A549 (cell line): Measurements from ENCODE around the gene RPS4Y2.

ENCODE experiments used
- EHF ChIP-seq: fragments of 250-450 bp; sonication (Bioruptor Pico); IDR thresholded peaks from 2 replicates; pipeline ENCODE4 v1.5.0; 2020; ENCODE audit warnings: mild to moderate bottlenecking
- EP300 ChIP-seq, 2 experiments: fragments of >200 bp; sonication (Bioruptor Twin); formaldehyde crosslinking; IDR thresholded peaks; 2 replicates in 1 of 2; 3 replicates in 1 of 2; pipeline ENCODE4 v1.6.1; 2016 to 2017
- ESRRA ChIP-seq: fragments of 150-350 bp; IDR thresholded peaks from 2 replicates; pipeline ENCODE4 v1.6.1; 2014; ENCODE audit warnings: mild to moderate bottlenecking, low read length, borderline replicate concordance
- HDAC2 ChIP-seq: fragments of 200-600 bp; sonication (generic); IDR thresholded peaks from 2 replicates; pipeline ENCODE4 v1.6.1; 2016
- KDM1A ChIP-seq: fragments of 200-600 bp; sonication (generic); IDR thresholded peaks from 2 replicates; pipeline ENCODE4 v1.6.1; 2016; ENCODE audit warnings: low read depth, mild to moderate bottlenecking
- PBX3 ChIP-seq: IDR thresholded peaks from 2 replicates; pipeline ENCODE4 v1.6.1; 2012
- POLR2A ChIP-seq: IDR thresholded peaks from 2 replicates; pipeline ENCODE4 v1.6.1; 2012; ENCODE audit warnings: mild to moderate bottlenecking, low read length
- RAD21 ChIP-seq, 2 experiments: fragments of >200 bp in 1 of 2; sonication (Bioruptor Twin) in 1 of 2; formaldehyde crosslinking in 1 of 2; IDR thresholded peaks in 1 of 2; conservative IDR thresholded peaks in 1 of 2; 2 replicates in 1 of 2; 3 replicates in 1 of 2; pipeline ENCODE4 v1.6.1; 2012 to 2018; ENCODE audit warnings: inconsistent platforms in 1 of 2
- ZFP36 ChIP-seq: fragments of 450-650 bp; IDR thresholded peaks from 2 replicates; pipeline ENCODE4 v1.6.1; 2014; ENCODE audit warnings: borderline replicate concordance; ENCODE audit not compliant: partially characterized antibody
- TF ChIP-seq, protein P1 (sequence below): fragments of >200 bp; sonication (Bioruptor Twin); formaldehyde crosslinking; IDR thresholded peaks from 3 replicates; pipeline ENCODE4 v1.5.1; 2016
- TF ChIP-seq, protein P2 (sequence below): fragments of 150-350 bp; IDR thresholded peaks from 2 replicates; pipeline ENCODE4 v1.6.1; 2014; ENCODE audit warnings: low read depth, mild to moderate bottlenecking, low read length
- TF ChIP-seq, protein P3 (sequence below): fragments of 250-450 bp; sonication (Bioruptor Pico); IDR thresholded peaks from 2 replicates; pipeline ENCODE4 v1.5.0; 2021; ENCODE audit warnings: mild to moderate bottlenecking, moderate library complexity, borderline replicate concordance
- TF ChIP-seq, protein P4 (sequence below): IDR thresholded peaks from 2 replicates; pipeline ENCODE4 v1.6.1; 2012; ENCODE audit warnings: low read depth, borderline replicate concordance

- no peak for TF ChIP-seq EP300 (IDR thresholded peaks at IDR 0.05)
- TF ChIP-seq, protein P1, sequence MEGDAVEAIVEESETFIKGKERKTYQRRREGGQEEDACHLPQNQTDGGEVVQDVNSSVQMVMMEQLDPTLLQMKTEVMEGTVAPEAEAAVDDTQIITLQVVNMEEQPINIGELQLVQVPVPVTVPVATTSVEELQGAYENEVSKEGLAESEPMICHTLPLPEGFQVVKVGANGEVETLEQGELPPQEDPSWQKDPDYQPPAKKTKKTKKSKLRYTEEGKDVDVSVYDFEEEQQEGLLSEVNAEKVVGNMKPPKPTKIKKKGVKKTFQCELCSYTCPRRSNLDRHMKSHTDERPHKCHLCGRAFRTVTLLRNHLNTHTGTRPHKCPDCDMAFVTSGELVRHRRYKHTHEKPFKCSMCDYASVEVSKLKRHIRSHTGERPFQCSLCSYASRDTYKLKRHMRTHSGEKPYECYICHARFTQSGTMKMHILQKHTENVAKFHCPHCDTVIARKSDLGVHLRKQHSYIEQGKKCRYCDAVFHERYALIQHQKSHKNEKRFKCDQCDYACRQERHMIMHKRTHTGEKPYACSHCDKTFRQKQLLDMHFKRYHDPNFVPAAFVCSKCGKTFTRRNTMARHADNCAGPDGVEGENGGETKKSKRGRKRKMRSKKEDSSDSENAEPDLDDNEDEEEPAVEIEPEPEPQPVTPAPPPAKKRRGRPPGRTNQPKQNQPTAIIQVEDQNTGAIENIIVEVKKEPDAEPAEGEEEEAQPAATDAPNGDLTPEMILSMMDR = no peak
- TF ChIP-seq HDAC2 = no peak
- TF ChIP-seq RAD21 (conservative IDR thresholded peaks at IDR 0.05 in 1 of 2, IDR thresholded peaks at IDR 0.05 in 1 of 2) = no peak
- no peak for TF ChIP-seq PBX3
- TF ChIP-seq, protein P2, sequence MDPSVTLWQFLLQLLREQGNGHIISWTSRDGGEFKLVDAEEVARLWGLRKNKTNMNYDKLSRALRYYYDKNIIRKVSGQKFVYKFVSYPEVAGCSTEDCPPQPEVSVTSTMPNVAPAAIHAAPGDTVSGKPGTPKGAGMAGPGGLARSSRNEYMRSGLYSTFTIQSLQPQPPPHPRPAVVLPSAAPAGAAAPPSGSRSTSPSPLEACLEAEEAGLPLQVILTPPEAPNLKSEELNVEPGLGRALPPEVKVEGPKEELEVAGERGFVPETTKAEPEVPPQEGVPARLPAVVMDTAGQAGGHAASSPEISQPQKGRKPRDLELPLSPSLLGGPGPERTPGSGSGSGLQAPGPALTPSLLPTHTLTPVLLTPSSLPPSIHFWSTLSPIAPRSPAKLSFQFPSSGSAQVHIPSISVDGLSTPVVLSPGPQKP = no peak
- TF ChIP-seq POLR2A = no peak
- TF ChIP-seq ZFP36 = no peak
- no peak for TF ChIP-seq KDM1A
- TF ChIP-seq, protein P3, sequence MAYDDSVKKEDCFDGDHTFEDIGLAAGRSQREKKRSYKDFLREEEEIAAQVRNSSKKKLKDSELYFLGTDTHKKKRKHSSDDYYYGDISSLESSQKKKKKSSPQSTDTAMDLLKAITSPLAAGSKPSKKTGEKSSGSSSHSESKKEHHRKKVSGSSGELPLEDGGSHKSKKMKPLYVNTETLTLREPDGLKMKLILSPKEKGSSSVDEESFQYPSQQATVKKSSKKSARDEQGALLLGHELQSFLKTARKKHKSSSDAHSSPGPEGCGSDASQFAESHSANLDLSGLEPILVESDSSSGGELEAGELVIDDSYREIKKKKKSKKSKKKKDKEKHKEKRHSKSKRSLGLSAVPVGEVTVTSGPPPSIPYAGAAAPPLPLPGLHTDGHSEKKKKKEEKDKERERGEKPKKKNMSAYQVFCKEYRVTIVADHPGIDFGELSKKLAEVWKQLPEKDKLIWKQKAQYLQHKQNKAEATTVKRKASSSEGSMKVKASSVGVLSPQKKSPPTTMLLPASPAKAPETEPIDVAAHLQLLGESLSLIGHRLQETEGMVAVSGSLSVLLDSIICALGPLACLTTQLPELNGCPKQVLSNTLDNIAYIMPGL (CRISPR knock-in tag) = no peak
- no peak for TF ChIP-seq ESRRA
- no peak for TF ChIP-seq EHF (CRISPR knock-in tag)
- TF ChIP-seq, protein P4, sequence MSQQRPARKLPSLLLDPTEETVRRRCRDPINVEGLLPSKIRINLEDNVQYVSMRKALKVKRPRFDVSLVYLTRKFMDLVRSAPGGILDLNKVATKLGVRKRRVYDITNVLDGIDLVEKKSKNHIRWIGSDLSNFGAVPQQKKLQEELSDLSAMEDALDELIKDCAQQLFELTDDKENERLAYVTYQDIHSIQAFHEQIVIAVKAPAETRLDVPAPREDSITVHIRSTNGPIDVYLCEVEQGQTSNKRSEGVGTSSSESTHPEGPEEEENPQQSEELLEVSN = no peak
Measured at GRCh38 chrY:20776104-20776503, 20.2 kb downstream of the RPS4Y2 start.
